WTC11 (cell line): Measurements from ENCODE around the gene ATP8B4. TPM values are rescaled to one million over a fixed set of nuclear protein-coding genes. Genes with fewer than 3 reads are reported as not detected.

Experiments used
- ATAC-seq: fragments of 200-7000 bp; cut with Tn5 transposase; 2 replicates; pipeline ENCODE4 v1.10.0; 2021; ENCODE audit warnings: mild to moderate bottlenecking, moderate library complexity
- CTCF ChIA-PET: fragments of 300-600 bp; sonication (Branson Sonifier 250); formaldehyde crosslinking; loops from one replicate; lab custom pipeline; 2021; ENCODE audit warnings: antibody characterized with exemption; lab: Charles Lee
- POLR2A ChIA-PET: fragments of 350-600 bp; sonication (Branson Sonifier 250); formaldehyde crosslinking; loops from one replicate; lab custom pipeline; 2021; ENCODE audit warnings: antibody characterized with exemption; lab: Charles Lee
- DNase-seq: peaks from one replicate; pipeline ENCODE4 v3.0.0; 2021; ENCODE audit warnings: low spot score
- H3K27ac Mint-ChIP-seq: 2 replicates; pipeline ENCODE4 v1.8.0; 2021; ENCODE audit warnings: mixed read lengths
- H3K27me3 Mint-ChIP-seq: 2 replicates; pipeline ENCODE4 v1.8.0; 2021; ENCODE audit warnings: low read depth, mild to moderate bottlenecking, moderate library complexity, mixed read lengths
- H3K36me3 Mint-ChIP-seq: 2 replicates; pipeline ENCODE4 v1.8.0; 2021; ENCODE audit warnings: mixed read lengths
- H3K4me1 Mint-ChIP-seq: 2 replicates; pipeline ENCODE4 v1.8.0; 2022; ENCODE audit warnings: mixed read lengths
- H3K4me3 Mint-ChIP-seq: 2 replicates; pipeline ENCODE4 v1.8.0; 2021; ENCODE audit warnings: mild to moderate bottlenecking, moderate library complexity, mixed read lengths
- H3K9me3 Mint-ChIP-seq: 2 replicates; pipeline ENCODE4 v1.8.0; 2021; ENCODE audit warnings: mixed read lengths
- CREM ChIP-seq: sonication (generic); formaldehyde crosslinking; IDR thresholded peaks from 2 replicates; pipeline ENCODE4 v1.8.1; 2022; ENCODE audit warnings: mild to moderate bottlenecking, missing genetic modification reagents, moderate library complexity
- ETV6 ChIP-seq: sonication (generic); formaldehyde crosslinking; IDR thresholded peaks from 2 replicates; pipeline ENCODE4 v1.8.1; 2022; ENCODE audit warnings: mild to moderate bottlenecking, missing genetic modification reagents
- GABPB1 ChIP-seq: sonication (generic); formaldehyde crosslinking; IDR thresholded peaks from 2 replicates; pipeline ENCODE4 v1.8.1; 2023; ENCODE audit warnings: mild to moderate bottlenecking, missing genetic modification reagents
- JUN ChIP-seq: sonication (generic); formaldehyde crosslinking; IDR thresholded peaks from 2 replicates; pipeline ENCODE4 v1.8.0; 2023; ENCODE audit warnings: mild to moderate bottlenecking, missing genetic modification reagents
- KAT7 ChIP-seq: sonication (generic); formaldehyde crosslinking; IDR thresholded peaks from 2 replicates; pipeline ENCODE4 v1.8.1; 2023; ENCODE audit warnings: missing genetic modification reagents, mild to moderate bottlenecking, borderline replicate concordance
- MAX ChIP-seq: sonication (generic); formaldehyde crosslinking; IDR thresholded peaks from 2 replicates; pipeline ENCODE4 v1.8.0; 2022; ENCODE audit warnings: mild to moderate bottlenecking, missing genetic modification reagents
- MLX ChIP-seq: sonication (generic); formaldehyde crosslinking; IDR thresholded peaks from 2 replicates; pipeline ENCODE4 v1.8.1; 2023; ENCODE audit warnings: mild to moderate bottlenecking, missing genetic modification reagents, moderate library complexity
- MXD4 ChIP-seq: fragments of 250-450 bp; sonication (Bioruptor Pico); IDR thresholded peaks from 2 replicates; pipeline ENCODE4 v1.8.0; 2021; ENCODE audit warnings: mild to moderate bottlenecking, moderate library complexity, borderline replicate concordance
- MYBL2 ChIP-seq: sonication (generic); formaldehyde crosslinking; IDR thresholded peaks from 2 replicates; pipeline ENCODE4 v1.8.1; 2023; ENCODE audit warnings: mild to moderate bottlenecking, moderate library complexity, missing genetic modification reagents
- NFATC4 ChIP-seq: fragments of 250-450 bp; sonication (Bioruptor Pico); IDR thresholded peaks from 2 replicates; pipeline ENCODE4 v1.9.0; 2021; ENCODE audit warnings: mild to moderate bottlenecking
- PRDM15 ChIP-seq: sonication (generic); formaldehyde crosslinking; IDR thresholded peaks from 2 replicates; pipeline ENCODE4 v1.8.0; 2022; ENCODE audit warnings: missing genetic modification reagents
- STAT6 ChIP-seq: sonication (generic); formaldehyde crosslinking; conservative IDR thresholded peaks from 2 replicates; pipeline ENCODE4 v1.8.1; 2023; ENCODE audit warnings: mild to moderate bottlenecking, low read depth, missing genetic modification reagents, moderate library complexity
- TEAD4 ChIP-seq: sonication (generic); formaldehyde crosslinking; IDR thresholded peaks from 2 replicates; pipeline ENCODE4 v1.8.0; 2022; ENCODE audit warnings: mild to moderate bottlenecking, missing genetic modification reagents
- ZBTB21 ChIP-seq: sonication (generic); formaldehyde crosslinking; IDR thresholded peaks from 2 replicates; pipeline ENCODE4 v1.8.1; 2023; ENCODE audit warnings: mild to moderate bottlenecking, missing genetic modification reagents, borderline replicate concordance
- ZNF121 ChIP-seq: sonication (generic); formaldehyde crosslinking; IDR thresholded peaks from 2 replicates; pipeline ENCODE4 v1.8.0; 2023; ENCODE audit warnings: missing genetic modification reagents
- ZNF317 ChIP-seq: sonication (generic); formaldehyde crosslinking; IDR thresholded peaks from 2 replicates; pipeline ENCODE4 v1.8.1; 2023; ENCODE audit warnings: low read depth, mild to moderate bottlenecking, moderate library complexity, missing genetic modification reagents, borderline replicate concordance
- ZNF423 ChIP-seq: fragments of 250-450 bp; sonication (Bioruptor Pico); IDR thresholded peaks from 2 replicates; pipeline ENCODE4 v2.1.2; 2022; ENCODE audit warnings: mild to moderate bottlenecking, moderate library complexity
- ZNF532 ChIP-seq: fragments of 250-450 bp; sonication (Bioruptor Pico); IDR thresholded peaks from 2 replicates; pipeline ENCODE4 v1.9.0; 2021; ENCODE audit warnings: mild to moderate bottlenecking, borderline replicate concordance
- ZSCAN18 ChIP-seq: fragments of 250-450 bp; sonication (Bioruptor Pico); IDR thresholded peaks from 2 replicates; pipeline ENCODE4 v2.1.2; 2022; ENCODE audit warnings: mild to moderate bottlenecking, moderate library complexity
- total RNA-seq: library from RNA; stranded (reverse); gene quantifications from 3 replicates; pipeline ENCODE4 v1.2.3, GENCODE V29; 2021

ATP8B4 gene
- total RNA-seq, 1 experiment from 2014 or later, result 0.37 TPM

GRCh38 chr15:50109076-50109987 lies 9.7 kb downstream of the ATP8B4 start:
- no peaks in the 10 kb centered on the region for H3K36me3 Mint-ChIP-seq
- no peaks in the 10 kb centered on the region for H3K4me1 Mint-ChIP-seq
- no peak for ATAC-seq
- H3K27me3 Mint-ChIP-seq, result no peaks in the 10 kb centered on the region
- no peak overlapping the region for H3K27ac Mint-ChIP-seq
- H3K9me3 Mint-ChIP-seq, result no peaks in the 10 kb centered on the region
- POLR2A ChIA-PET, result no interaction called here
- TF ChIP-seq GABPB1 (CRISPR knock-in tag) (no peak), ZNF317 (CRISPR knock-in tag) (no peak), ZSCAN18 (CRISPR knock-in tag) (no peak), ZNF423 (CRISPR knock-in tag) (no peak), ZBTB21 (CRISPR knock-in tag) (no peak), ETV6 (CRISPR knock-in tag) (no peak), NFATC4 (CRISPR knock-in tag) (no peak), TEAD4 (CRISPR knock-in tag) (no peak), CREM (CRISPR knock-in tag) (no peak), MAX (CRISPR knock-in tag) (no peak), ZNF532 (CRISPR knock-in tag) (no peak), MLX (no peak), STAT6 (CRISPR knock-in tag) (no peak), PRDM15 (no peak), MYBL2 (CRISPR knock-in tag) (no peak), KAT7 (CRISPR knock-in tag) (no peak), ZNF121 (CRISPR knock-in tag) (no peak), MXD4 (CRISPR knock-in tag) (no peak), JUN (no peak)
- TF ChIP-seq, all 79 proteins: peak for 0
- DNase-seq, result no peak
- H3K4me3 Mint-ChIP-seq, result no peak overlapping the region
- CTCF ChIA-PET, result no interaction called here
